OCI-LY7 (cell line): ENCODE data around the gene GXYLT1. TPM values are rescaled to one million over a fixed set of nuclear protein-coding genes. Genes with fewer than 3 reads are reported as not detected.

Source experiments
- BruUV-seq: library from RNA; stranded (reverse); fragments of 400-500 nt; replicated peaks from 2 replicates; lab custom pipeline; 2021; lab: Mats Ljungman, UMichigan
- CTCF ChIA-PET: fragments of 300-600 bp; sonication (Branson Sonifier 250); formaldehyde crosslinking; loops from one replicate; lab custom pipeline; 2022; ENCODE audit warnings: antibody characterized with exemption; ENCODE audit not compliant: unreplicated experiment; lab: Charles Lee
- POLR2A ChIA-PET: fragments of 300-600 bp; sonication (Branson Sonifier 250); formaldehyde crosslinking; loops from one replicate; lab custom pipeline; 2022; ENCODE audit warnings: antibody characterized with exemption; lab: Charles Lee
- DNase-seq: peaks from one replicate; pipeline ENCODE4 v3.0.0-alpha.2; 2015; ENCODE audit warnings: low spot score
- H2AFZ ChIP-seq: fragments of 200-600 bp; sonication (generic), shearing (Covaris generic); 2 replicates; pipeline ENCODE4 v1.6.1; 2014; ENCODE audit warnings: mild to moderate bottlenecking, antibody characterized with exemption, low read length, moderate library complexity
- H3K27ac ChIP-seq: fragments of 200-600 bp; sonication (generic); 2 replicates; pipeline ENCODE4 v1.5.1; 2014; ENCODE audit warnings: mixed run types, low read depth, mild to moderate bottlenecking, moderate library complexity, low read length, inconsistent platforms; ENCODE audit not compliant: poor library complexity, severe bottlenecking
- H3K36me3 ChIP-seq: fragments of 200-600 bp; sonication (generic); 2 replicates; pipeline ENCODE4 v1.6.1; 2014; ENCODE audit warnings: mild to moderate bottlenecking, antibody characterized with exemption, low read length, moderate library complexity, mixed read lengths; ENCODE audit not compliant: insufficient read depth
- H3K4me1 ChIP-seq: fragments of 200-600 bp; sonication (generic); 2 replicates; pipeline ENCODE4 v1.5.1; 2014; ENCODE audit warnings: mild to moderate bottlenecking, low read length; ENCODE audit not compliant: insufficient read depth, poor library complexity, severe bottlenecking
- H3K4me2 ChIP-seq: fragments of 200-600 bp; sonication (generic); 2 replicates; pipeline ENCODE4 v1.6.1; 2014; ENCODE audit warnings: mild to moderate bottlenecking, low read length
- H3K4me3 ChIP-seq: fragments of 200-600 bp; sonication (generic); 2 replicates; pipeline ENCODE4 v1.5.1; 2014; ENCODE audit warnings: mild to moderate bottlenecking, low read depth, low read length; ENCODE audit not compliant: poor library complexity, severe bottlenecking
- H3K79me2 ChIP-seq: fragments of 200-600 bp; sonication (generic); 2 replicates; pipeline ENCODE4 v1.6.1; 2016; ENCODE audit warnings: low read depth, mild to moderate bottlenecking, low read length, moderate library complexity, mixed read lengths; ENCODE audit not compliant: insufficient read depth
- H3K9me2 ChIP-seq: fragments of 200-600 bp; sonication (generic); 2 replicates; pipeline ENCODE4 v1.6.1; 2016; ENCODE audit warnings: mild to moderate bottlenecking, low read length, mixed read lengths; ENCODE audit not compliant: insufficient read depth
- H3K9me3 ChIP-seq: fragments of 200-600 bp; sonication (generic); 2 replicates; pipeline ENCODE4 v1.6.1; 2014; ENCODE audit warnings: mild to moderate bottlenecking, mixed run types, low read length, mixed read lengths
- H4K20me1 ChIP-seq: fragments of 200-600 bp; sonication (generic); 2 replicates; pipeline ENCODE4 v1.6.1; 2014; ENCODE audit warnings: mild to moderate bottlenecking, antibody characterized with exemption, low read length, moderate library complexity, mixed read lengths; ENCODE audit not compliant: insufficient read depth
- EZH2phosphoT487 ChIP-seq: fragments of 200-600 bp; sonication (generic); IDR thresholded peaks from 2 replicates; pipeline ENCODE4 v1.6.1; 2018; ENCODE audit warnings: low read depth, borderline replicate concordance, mild to moderate bottlenecking, mixed run types, antibody characterized with exemption, low read length, moderate library complexity, mixed read lengths
- intact Hi-C: fragments of 100-400 bp; cut with micrococcal nuclease; formaldehyde crosslinking; loops from one replicate; pipeline ENCODE4 v1.10.0; 2022; ENCODE audit not compliant: unreplicated experiment
- total RNA-seq, 2 experiments: library from RNA; depleted of rRNA in 1 of 2; stranded (reverse); fragments of >200 nt in 1 of 2; shearing (Covaris generic) in 1 of 2; gene quantifications; 2 replicates each; pipeline ENCODE4 v1.2.3, GENCODE V29; 2014 to 2022
- TF ChIP-seq, protein P1 (sequence below): fragments of 200-600 bp; sonication (generic); conservative IDR thresholded peaks from 2 replicates; pipeline ENCODE4 v1.5.1; 2014; ENCODE audit warnings: mild to moderate bottlenecking, antibody characterized with exemption, low read length, moderate library complexity, mixed read lengths

The GXYLT1 gene
- total RNA-seq, 2 experiments from 2014 or later, result 9.0 to 11.1 TPM

DNA sequence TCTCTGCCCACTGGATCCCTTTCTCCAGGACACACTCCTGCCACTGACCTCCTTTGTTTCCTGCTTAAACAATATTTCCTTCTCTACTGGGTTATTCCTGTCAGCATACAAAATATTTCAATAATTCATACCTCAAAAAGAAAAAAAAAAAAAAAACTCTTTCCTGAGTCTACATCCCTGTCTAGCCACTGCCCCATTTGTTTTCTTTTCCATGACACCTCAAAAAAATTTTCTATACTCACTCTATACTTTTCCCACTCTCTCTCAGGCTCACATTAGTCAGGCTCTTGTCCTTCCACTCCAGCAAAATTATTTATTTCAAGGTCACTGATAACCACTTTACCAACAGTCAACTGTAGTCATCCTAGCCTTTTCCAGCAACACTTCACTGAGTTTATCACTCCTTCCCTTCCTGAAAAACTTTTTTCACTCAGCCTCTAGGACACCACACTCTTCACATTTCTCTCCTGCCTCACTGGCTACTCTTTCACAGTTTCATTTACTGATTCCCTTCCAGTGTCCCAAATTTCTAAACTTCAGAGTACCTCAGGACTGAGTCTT lies 29.4 kb upstream of the GXYLT1 start:
- no peaks in the 10 kb centered on the region for H4K20me1 ChIP-seq
- H3K9me2 ChIP-seq, result no peaks in the 10 kb centered on the region
- ChIA-PET CTCF (no interaction called here), POLR2A (no interaction called here)
- H3K9me3 ChIP-seq, result no peaks in the 10 kb centered on the region; the same call in 1 of the 2 replicates
- no peak overlapping the region for H3K27ac ChIP-seq
- BruUV-seq, result no TSS peak
- no peak for TF ChIP-seq EZH2phosphoT487
- TF ChIP-seq, protein P1, sequence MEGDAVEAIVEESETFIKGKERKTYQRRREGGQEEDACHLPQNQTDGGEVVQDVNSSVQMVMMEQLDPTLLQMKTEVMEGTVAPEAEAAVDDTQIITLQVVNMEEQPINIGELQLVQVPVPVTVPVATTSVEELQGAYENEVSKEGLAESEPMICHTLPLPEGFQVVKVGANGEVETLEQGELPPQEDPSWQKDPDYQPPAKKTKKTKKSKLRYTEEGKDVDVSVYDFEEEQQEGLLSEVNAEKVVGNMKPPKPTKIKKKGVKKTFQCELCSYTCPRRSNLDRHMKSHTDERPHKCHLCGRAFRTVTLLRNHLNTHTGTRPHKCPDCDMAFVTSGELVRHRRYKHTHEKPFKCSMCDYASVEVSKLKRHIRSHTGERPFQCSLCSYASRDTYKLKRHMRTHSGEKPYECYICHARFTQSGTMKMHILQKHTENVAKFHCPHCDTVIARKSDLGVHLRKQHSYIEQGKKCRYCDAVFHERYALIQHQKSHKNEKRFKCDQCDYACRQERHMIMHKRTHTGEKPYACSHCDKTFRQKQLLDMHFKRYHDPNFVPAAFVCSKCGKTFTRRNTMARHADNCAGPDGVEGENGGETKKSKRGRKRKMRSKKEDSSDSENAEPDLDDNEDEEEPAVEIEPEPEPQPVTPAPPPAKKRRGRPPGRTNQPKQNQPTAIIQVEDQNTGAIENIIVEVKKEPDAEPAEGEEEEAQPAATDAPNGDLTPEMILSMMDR, result no peak
- no peak overlapping the region for H3K4me2 ChIP-seq
- DNase-seq, result no peak
- peaks cover 6% of the 10 kb centered on the region for H3K4me1 ChIP-seq
- intact Hi-C loops, result no loop called here
- H3K36me3 ChIP-seq, result peaks cover 11% of the 10 kb centered on the region
- no peaks in the 10 kb centered on the region; the same call in 1 of the 2 replicates for H3K79me2 ChIP-seq
- H3K4me3 ChIP-seq, result no peak overlapping the region
- H2AFZ ChIP-seq, result no peak overlapping the region

DNA sequence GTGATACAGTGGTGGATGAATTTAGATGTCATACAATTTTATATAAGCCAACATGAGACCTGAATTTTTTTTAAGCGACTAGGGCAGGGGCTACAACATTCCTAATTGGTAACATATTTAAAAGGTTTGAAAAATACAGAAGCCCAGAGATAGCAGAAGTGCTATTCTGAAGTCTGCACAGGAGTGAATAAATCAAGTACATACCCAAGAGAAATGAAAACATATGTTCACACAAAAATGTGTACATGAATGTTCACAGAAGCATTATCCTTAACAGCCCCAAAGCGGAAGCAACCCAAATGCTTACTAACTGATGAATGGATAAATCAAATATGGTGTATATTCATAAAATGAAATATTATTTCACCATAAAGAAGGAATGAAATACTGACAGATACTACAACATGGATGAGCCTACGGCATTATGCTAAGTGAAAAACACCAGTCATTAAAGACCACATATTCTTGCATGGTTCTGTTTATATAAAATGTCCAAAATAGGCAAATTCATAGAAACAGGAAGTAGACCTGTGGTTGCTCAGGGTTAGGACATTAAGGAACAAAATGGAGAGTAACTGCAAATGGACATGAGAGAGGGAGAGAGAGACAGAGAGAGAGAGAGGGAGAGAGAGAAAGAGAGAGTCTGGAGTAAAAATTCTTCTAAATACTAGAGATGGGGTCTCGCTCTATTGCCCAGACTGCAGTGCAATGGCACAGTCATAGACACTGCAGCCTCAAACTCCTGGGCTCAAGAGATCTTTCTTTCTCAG lies 28.0 kb upstream of the GXYLT1 start:
- H3K9me2 ChIP-seq, result no peaks in the 10 kb centered on the region
- H3K4me2 ChIP-seq, result no peak overlapping the region
- peaks cover 6% of the 10 kb centered on the region for H3K4me1 ChIP-seq
- no peak overlapping the region for H3K27ac ChIP-seq
- H3K79me2 ChIP-seq, result no peaks in the 10 kb centered on the region; the same call in 1 of the 2 replicates
- no peak overlapping the region for H2AFZ ChIP-seq
- intact Hi-C loops, result no loop called here
- no peak overlapping the region for H3K4me3 ChIP-seq
- no peaks in the 10 kb centered on the region; the same call in 1 of the 2 replicates for H3K9me3 ChIP-seq
- ChIA-PET CTCF (no interaction called here), POLR2A (no interaction called here)
- TF ChIP-seq EZH2phosphoT487, result no peak
- TF ChIP-seq, protein P1, result no peak
- no peaks in the 10 kb centered on the region for H4K20me1 ChIP-seq
- no TSS peak for BruUV-seq
- peaks cover 11% of the 10 kb centered on the region for H3K36me3 ChIP-seq
- DNase-seq, result no peak

DNA sequence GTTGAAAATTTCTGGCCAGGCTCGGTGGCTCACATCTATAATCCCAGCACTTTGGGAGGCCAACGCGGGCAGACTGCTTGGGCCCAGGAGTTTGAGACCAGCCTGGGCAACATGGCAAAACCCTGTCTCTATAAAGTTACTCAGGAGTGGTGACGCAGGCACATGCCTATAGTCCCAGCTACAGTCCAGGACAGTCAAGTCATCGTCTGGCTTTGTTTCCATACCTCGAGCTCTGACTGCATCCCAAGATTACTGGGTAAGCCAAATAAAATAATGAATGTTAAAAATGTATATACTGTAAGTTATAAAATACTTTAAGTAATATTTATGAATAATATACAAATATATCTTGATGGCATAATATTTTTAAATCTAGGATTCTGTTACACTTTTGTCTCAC lies 23.0 kb upstream of the GXYLT1 start:
- intact Hi-C loops, result no loop called here
- CTCF ChIA-PET, result no interaction called here
- POLR2A ChIA-PET, result interaction anchor here (0.6 to 1.2 kb wide), 4 partner anchors 16 to 734 kb away, joined by 3 to 4 read pairs (median 3); no protein-coding TSS in a partner anchor

More for the DNA sequence above, 23.0 kb upstream of the GXYLT1 start:
- Histone ChIP-seq H3K4me3 (no peak overlapping the region), H3K36me3 (peaks cover 4% of the 10 kb centered on the region; the same call in 1 of the 2 replicates), H2AFZ (no peak overlapping the region), H4K20me1 (no peaks in the 10 kb centered on the region), H3K9me2 (no peaks in the 10 kb centered on the region), H3K79me2 (no peaks in the 10 kb centered on the region), H3K4me1 (peaks cover under 1% of the 10 kb centered on the region), H3K9me3 (no peaks in the 10 kb centered on the region), H3K4me2 (no peak overlapping the region), H3K27ac (no peak overlapping the region)
- no peak for TF ChIP-seq EZH2phosphoT487
- TF ChIP-seq, protein P1, result no peak
- no TSS peak for BruUV-seq
- no peak for DNase-seq
